ENCODE data around the gene PGS1. TPM values are rescaled to one million over a fixed set of nuclear protein-coding genes. Genes with fewer than 3 reads are reported as not detected.

The PGS1 gene
- total RNA-seq, 5 donors from 2014 or later (not counting 1 experiment from before 2014, with no cell fraction given) = 60.5 to 87.2 (median 78.9) TPM

Other genes starting within 250 kb of the PGS1 start
- 100 to 1,000 TPM; 616 to 847 (median 698) TPM for gene TMC6, start 249.9 kb upstream of the PGS1 start, total RNA-seq
- 100 to 1,000 TPM; 301 to 631 (median 431) TPM for gene TMC8, start 247.9 kb upstream of the PGS1 start, total RNA-seq
- under 1 TPM in 1 of 5 donors, not detected in 4; 0.73 TPM for gene C17orf99, start 232.3 kb upstream of the PGS1 start, total RNA-seq
- gene SYNGR2, start 210.1 kb upstream of the PGS1 start, total RNA-seq = 10 to 100 TPM; 56.0 to 86.3 (median 74.6) TPM
- 1 to 10 TPM; 1.6 to 3.3 (median 2.2) TPM for gene TK1, start 191.6 kb upstream of the PGS1 start, total RNA-seq
- gene AFMID, start 191.3 kb upstream of the PGS1 start, total RNA-seq = 1 to 10 TPM; 2.3 to 5.9 (median 3.4) TPM
- 1 to 10 TPM in 3 of 5 donors, under 1 TPM in 2; 0.67 to 1.9 (median 1.3) TPM for gene BIRC5, start 164.4 kb upstream of the PGS1 start, total RNA-seq
- gene TMEM235, start 147.0 kb upstream of the PGS1 start, total RNA-seq = not detected
- 100 to 1,000 TPM in 2 of 5 donors, 10 to 100 TPM in 3; 14.2 to 248 (median 19.9) TPM for gene SOCS3, start 18.6 kb upstream of the PGS1 start, total RNA-seq
- 1 to 10 TPM in 3 of 5 donors, under 1 TPM in 2; 0.33 to 1.2 (median 1.1) TPM for gene DNAH17, start 198.7 kb downstream of the PGS1 start, total RNA-seq

Data from T-cell (primary cell).